B cell (primary cell): Measurements from ENCODE around the gene SLC29A3. TPM values are rescaled to one million over a fixed set of nuclear protein-coding genes. Genes with fewer than 3 reads are reported as not detected.

Experiments
- ATAC-seq: fragments of 200-7000 bp; cut with Tn5 transposase; one replicate; pipeline ENCODE4 v1.10.0; 2021; ENCODE audit warnings: low read depth, mild to moderate bottlenecking, moderate number of reproducible peaks, moderate library complexity
- CTCF ChIA-PET: fragments of 350-600 bp; sonication (Branson Sonifier 250); formaldehyde crosslinking; loops from one replicate; lab custom pipeline; 2021; ENCODE audit warnings: antibody characterized with exemption, inconsistent platforms; lab: Charles Lee
- POLR2A ChIA-PET: fragments of 350-600 bp; sonication (Branson Sonifier 250); formaldehyde crosslinking; loops from one replicate; lab custom pipeline; 2021; ENCODE audit warnings: antibody characterized with exemption; lab: Charles Lee
- DNase-seq: peaks from one replicate; pipeline ENCODE4 v3.0.0; 2013
- H2AFZ ChIP-seq: 2 replicates; pipeline ENCODE4 v1.6.1; 2012; ENCODE audit warnings: mild to moderate bottlenecking, low read depth, low read length; ENCODE audit not compliant: insufficient read depth, poor library complexity, severe bottlenecking
- H3K27ac ChIP-seq, 2 donors: 1 replicate in 1 of 2; 2 replicates in 1 of 2; pipeline ENCODE4 v1.5.1; 2012 to 2013; ENCODE audit warnings: low read length in 2 of 2, mild to moderate bottlenecking in 2 of 2, moderate library complexity in 1 of 2
- H3K27me3 ChIP-seq, 4 experiments: fragments of 200-600 bp in 1 of 4; sonication (generic) in 1 of 4; replicated peaks in 1 of 4; 1 replicate in 2 of 4; 2 replicates in 2 of 4; pipeline versions ENCODE4 v1.6.1 to v1.7.0; 2013 to 2016; ENCODE audit warnings: low read length in 3 of 4, mild to moderate bottlenecking in 2 of 4, mixed read lengths in 1 of 4, moderate library complexity in 1 of 4; ENCODE audit not compliant: insufficient read depth in 4 of 4, control insufficient read depth in 3 of 4; ENCODE audit errors: control extremely low read depth in 1 of 4
- H3K36me3 ChIP-seq, 2 experiments: replicated peaks in 1 of 2; 1 replicate in 1 of 2; 2 replicates in 1 of 2; pipeline versions ENCODE4 v1.6.1 to v1.7.1; 2013; ENCODE audit warnings: low read length in 1 of 2; ENCODE audit not compliant: insufficient read depth in 2 of 2, control insufficient read depth in 1 of 2; ENCODE audit errors: control extremely low read depth in 1 of 2, extremely low read depth in 1 of 2
- H3K4me1 ChIP-seq, 2 donors: fragments of 200-600 bp in 1 of 2; sonication (generic) in 1 of 2; 1 replicate in 1 of 2; 2 replicates in 1 of 2; pipeline versions ENCODE4 v1.5.1 to v1.6.1; 2013 to 2017; ENCODE audit warnings: low read length in 2 of 2; ENCODE audit not compliant: control insufficient read depth in 2 of 2, insufficient read depth in 2 of 2
- H3K4me2 ChIP-seq: replicated peaks from 2 replicates; pipeline ENCODE3; 2012; ENCODE audit warnings: mild to moderate bottlenecking, low read depth, low read length; ENCODE audit not compliant: poor library complexity, severe bottlenecking
- H3K4me3 ChIP-seq, 5 experiments: fragments of 200-600 bp in 1 of 5; sonication (generic) in 1 of 5; 1 replicate in 3 of 5; 2 replicates in 2 of 5; pipeline versions ENCODE4 v1.5.1 to v1.7.0; 2011 to 2016; ENCODE audit warnings: low read length in 4 of 5, mild to moderate bottlenecking in 4 of 5, low read depth in 2 of 5, control low read depth in 1 of 5, moderate library complexity in 1 of 5; ENCODE audit not compliant: insufficient read depth in 1 of 5; ENCODE audit errors: control extremely low read depth in 1 of 5, extremely low read depth in 1 of 5
- H3K79me2 ChIP-seq: fragments of 200-600 bp; sonication (generic); one replicate; pipeline ENCODE4 v1.6.0; 2016; ENCODE audit warnings: low read length; ENCODE audit not compliant: control insufficient read depth, insufficient read depth
- H3K9ac ChIP-seq: fragments of 200-600 bp; sonication (generic); 2 replicates; pipeline ENCODE4 v1.6.1; 2017; ENCODE audit warnings: mild to moderate bottlenecking, low read length, moderate library complexity
- H3K9me3 ChIP-seq, 3 donors: one replicate each; pipeline versions ENCODE4 v1.6.1 to v1.7.1; 2013; ENCODE audit warnings: low read length in 2 of 3; ENCODE audit not compliant: control insufficient read depth in 2 of 3, insufficient read depth in 1 of 3; ENCODE audit errors: control extremely low read depth in 1 of 3
- H4K20me1 ChIP-seq: 2 replicates; pipeline ENCODE4 v1.6.0; 2012; ENCODE audit warnings: mild to moderate bottlenecking, low read length; ENCODE audit not compliant: insufficient read depth, control insufficient read depth, poor library complexity, severe bottlenecking
- H3K27ac Mint-ChIP-seq: one replicate; pipeline ENCODE4 v1.8.0; 2021; ENCODE audit warnings: mixed read lengths
- H3K27me3 Mint-ChIP-seq: one replicate; pipeline ENCODE4 v1.8.0; 2021; ENCODE audit warnings: mixed read lengths
- H3K4me1 Mint-ChIP-seq: one replicate; pipeline ENCODE4 v1.8.0; 2021; ENCODE audit warnings: mixed read lengths
- H3K4me3 Mint-ChIP-seq: one replicate; pipeline ENCODE4 v1.8.0; 2021; ENCODE audit warnings: mixed read lengths
- H3K9me3 Mint-ChIP-seq: one replicate; pipeline ENCODE4 v1.8.0; 2022; ENCODE audit warnings: mixed read lengths; ENCODE audit not compliant: insufficient read depth
- CTCF ChIP-seq: fragments of 200-600 bp; IDR thresholded peaks from one replicate; pipeline ENCODE4 v1.8.0; 2022; ENCODE audit warnings: antibody characterized with exemption, mild to moderate bottlenecking
- EZH2 ChIP-seq: IDR thresholded peaks from 2 replicates; pipeline ENCODE4 v1.6.1; 2012; ENCODE audit warnings: borderline replicate concordance, low read depth, mild to moderate bottlenecking, moderate library complexity, low read length; ENCODE audit not compliant: insufficient read depth, poor library complexity, severe bottlenecking
- WGBS: methylation state at CpG from one replicate; pipeline ENCODE4 v1.1.5; 2013; ENCODE audit warnings: missing lambda C conversion rate; ENCODE audit not compliant: insufficient coverage; 5-methylcytosine and 5-hydroxymethylcytosine counted together
- intact Hi-C: fragments of 100-400 bp; cut with micrococcal nuclease; formaldehyde crosslinking; loops from one replicate; pipeline ENCODE4 v1.10.0; 2022
- polyA plus RNA-seq: library from polyadenylated mRNA; depleted of rRNA; stranded (reverse); fragments of >200 nt; gene quantifications from 2 replicates; pipeline ENCODE4 v1.2.3, GENCODE V29; 2012
- total RNA-seq, 2 donors: library from RNA; stranded (reverse); fragments of 120-200 nt in 1 of 2; gene quantifications; 1 replicate in 1 of 2; 2 replicates in 1 of 2; pipeline versions ENCODE4 v1.2.3 to v1.2.4, GENCODE V29; 2013 to 2022

SLC29A3 gene
- total and polyA plus RNA-seq, 2 donors (not counting 1 experiment from before 2014, with no cell fraction given) = 4.5 to 8.2 TPM

- Mint-ChIP-seq H3K27me3 (no peaks in the 10 kb centered on the region), H3K9me3 (no peaks in the 10 kb centered on the region), H3K27ac (no peak overlapping the region), H3K4me1 (peaks cover 25% of the 10 kb centered on the region), H3K4me3 (no peak overlapping the region)
- WGBS = 96% methylated on average over 7 of the region's 7 CpGs
- DNase-seq = no peak
- ChIA-PET POLR2A (no interaction called here), CTCF (interaction anchor here (1.7 kb wide), 1 partner anchor 535 kb away, joined by 3 read pairs; no protein-coding TSS in a partner anchor)
- no peak overlapping the region for H3K27ac ChIP-seq
- no peaks in the 10 kb centered on the region for H4K20me1 ChIP-seq
- H3K9ac ChIP-seq = no peak overlapping the region
- H2AFZ ChIP-seq = no peak overlapping the region
- no peaks in the 10 kb centered on the region for H3K27me3 ChIP-seq
- peaks cover 1 to 11% of the 10 kb centered on the region in 2 experiments for H3K36me3 ChIP-seq
- no peak overlapping the region for H3K4me2 ChIP-seq
- ATAC-seq = no peak
- H3K79me2 ChIP-seq = no peaks in the 10 kb centered on the region
- no peak overlapping the region for H3K4me3 ChIP-seq
- no peak for TF ChIP-seq CTCF
- TF ChIP-seq EZH2 = no peak
- intact Hi-C loops = no loop called here
- H3K4me1 ChIP-seq = peaks cover 12 to 31% of the 10 kb centered on the region in 2 donors
- H3K9me3 ChIP-seq = no peaks in the 10 kb centered on the region
Observed at GRCh38 chr10:71361581-71361980, 42.5 kb downstream of the SLC29A3 start.

GRCh38 chr10:71362141-71362540, 43.1 kb downstream of the SLC29A3 start:
- 97% methylated on average over 15 of the region's 16 CpGs for WGBS
- intact Hi-C loops = no loop called here
- CTCF ChIA-PET = interaction anchor here (1.4 kb wide), 1 partner anchor 11 kb away, joined by 3 read pairs; no protein-coding TSS in a partner anchor

More at GRCh38 chr10:71362141-71362540, 43.1 kb downstream of the SLC29A3 start:
- H3K79me2 ChIP-seq = no peaks in the 10 kb centered on the region
- no peak overlapping the region for H3K4me3 Mint-ChIP-seq
- H3K36me3 ChIP-seq = peaks cover 1 to 11% of the 10 kb centered on the region in 2 experiments
- H3K4me3 ChIP-seq = no peak overlapping the region
- peak overlapping the region; percentile 26 for H3K27ac Mint-ChIP-seq
- H3K27me3 ChIP-seq = no peaks in the 10 kb centered on the region
- H3K27ac ChIP-seq = no peak overlapping the region
- H3K9me3 ChIP-seq = no peaks in the 10 kb centered on the region
- H3K27me3 Mint-ChIP-seq = no peaks in the 10 kb centered on the region
- H3K4me1 Mint-ChIP-seq = peaks cover 25% of the 10 kb centered on the region
- ATAC-seq = no peak
- H4K20me1 ChIP-seq = no peaks in the 10 kb centered on the region
- POLR2A ChIA-PET = no interaction called here
- H3K4me1 ChIP-seq = peaks cover 12 to 31% of the 10 kb centered on the region in 2 donors
- no peak for DNase-seq
- TF ChIP-seq CTCF (no peak), EZH2 (no peak)
- H2AFZ ChIP-seq = no peak overlapping the region
- H3K4me2 ChIP-seq = no peak overlapping the region
- no peak overlapping the region for H3K9ac ChIP-seq
- H3K9me3 Mint-ChIP-seq = no peaks in the 10 kb centered on the region
